A549 (cell line): ENCODE results near the gene THOC5. TPM values are rescaled to one million over a fixed set of nuclear protein-coding genes. Genes with fewer than 3 reads are reported as not detected.

Experiments
- ATAC-seq, 2 experiments: fragments of 200-7000 bp in 1 of 2; fragments of >200 bp in 1 of 2; cut with Nextera tagmentation in 1 of 2; cut with Tn5 transposase in 1 of 2; 3 replicates each; pipeline versions ENCODE4 v1.8.0 to v1.9.1; 2018 to 2020; ENCODE audit warnings: mild to moderate bottlenecking in 1 of 2, moderate library complexity in 1 of 2
- CTCF ChIA-PET: fragments of 300-600 bp; sonication (Branson Sonifier 250); formaldehyde crosslinking; extraction: SDS; loops from one replicate; lab custom pipeline; 2021; ENCODE audit warnings: antibody characterized with exemption, inconsistent platforms; lab: Yijun Ruan, JAX
- POLR2A ChIA-PET: fragments of 350-600 bp; formaldehyde crosslinking; extraction: SDS; loops from one replicate; lab custom pipeline; 2021; ENCODE audit warnings: antibody characterized with exemption, inconsistent platforms; lab: Yijun Ruan, JAX
- DNase-seq, 2 experiments: peaks; one replicate each; pipeline versions ENCODE4 v3.0.0 to v3.0.0-alpha.2; 2011 to 2016; ENCODE audit warnings: low read depth in 1 of 2, low spot score in 1 of 2
- FAIRE-seq: peaks from 2 replicates; lab custom pipeline; 2011; peaks lifted over from hg19 to GRCh38; lab: Jason Lieb, UNC
- H3K27ac ChIP-seq, 2 experiments: fragments of >200 bp; sonication (Bioruptor Twin); formaldehyde crosslinking; 3 replicates each; pipeline ENCODE4 v1.5.1; 2016 to 2017
- H3K4me1 ChIP-seq: fragments of >200 bp; sonication (Bioruptor Twin); formaldehyde crosslinking; 3 replicates; pipeline ENCODE4 v1.6.1; 2016
- H3K4me2 ChIP-seq: fragments of >200 bp; sonication (Bioruptor Twin); formaldehyde crosslinking; 3 replicates; pipeline ENCODE4 v1.6.1; 2016
- H3K4me3 ChIP-seq: fragments of >200 bp; sonication (Bioruptor Twin); formaldehyde crosslinking; 3 replicates; pipeline ENCODE4 v1.5.1; 2016
- H3K9me3 ChIP-seq: fragments of >200 bp; sonication (Bioruptor Twin); formaldehyde crosslinking; 3 replicates; pipeline ENCODE4 v1.6.1; 2016
- ATOH8 ChIP-seq: fragments of 250-450 bp; sonication (Bioruptor Pico); IDR thresholded peaks from 2 replicates; pipeline ENCODE4 v1.5.0; 2020; ENCODE audit warnings: low read depth, mild to moderate bottlenecking, moderate library complexity
- BCL3 ChIP-seq: fragments of >200 bp; sonication (Bioruptor Twin); formaldehyde crosslinking; IDR thresholded peaks from 3 replicates; pipeline ENCODE4 v1.6.1; 2016
- BHLHE40 ChIP-seq: IDR thresholded peaks from 2 replicates; pipeline ENCODE4 v1.6.1; 2012; ENCODE audit warnings: low read depth, low read length, inconsistent platforms
- CBX8 ChIP-seq: fragments of 200-600 bp; sonication (generic); IDR thresholded peaks from 2 replicates; pipeline ENCODE4 v1.6.1; 2016
- CTCF ChIP-seq: fragments of >200 bp; sonication (Bioruptor Twin); formaldehyde crosslinking; IDR thresholded peaks from 3 replicates; pipeline ENCODE4 v1.5.1; 2016
- EHMT2 ChIP-seq: fragments of 200-600 bp; sonication (generic); IDR thresholded peaks from 2 replicates; pipeline ENCODE4 v1.6.1; 2016; ENCODE audit warnings: antibody characterized with exemption, low read depth, mild to moderate bottlenecking, moderate library complexity
- ELK1 ChIP-seq: fragments of 150-350 bp; IDR thresholded peaks from 2 replicates; pipeline ENCODE4 v1.6.1; 2014; ENCODE audit warnings: low read depth, mild to moderate bottlenecking, low read length
- EP300 ChIP-seq, 2 experiments: fragments of >200 bp; sonication (Bioruptor Twin); formaldehyde crosslinking; IDR thresholded peaks; 2 replicates in 1 of 2; 3 replicates in 1 of 2; pipeline ENCODE4 v1.6.1; 2016 to 2017
- ESRRA ChIP-seq: fragments of 150-350 bp; IDR thresholded peaks from 2 replicates; pipeline ENCODE4 v1.6.1; 2014; ENCODE audit warnings: mild to moderate bottlenecking, low read length, borderline replicate concordance
- FOSL2 ChIP-seq, 2 experiments: fragments of 450-650 bp in 1 of 2; fragments of >200 bp in 1 of 2; sonication (Bioruptor Twin) in 1 of 2; formaldehyde crosslinking; IDR thresholded peaks; 2 replicates each; pipeline versions ENCODE4 v1.5.0 to v1.6.1; 2016 to 2020; ENCODE audit warnings: mild to moderate bottlenecking in 1 of 2, moderate library complexity in 1 of 2
- FOXS1 ChIP-seq: fragments of 250-450 bp; sonication (Bioruptor Pico); IDR thresholded peaks from 2 replicates; pipeline ENCODE4 v1.5.0; 2020; ENCODE audit warnings: mild to moderate bottlenecking, moderate library complexity
- GATA3 ChIP-seq: IDR thresholded peaks from 2 replicates; pipeline ENCODE4 v1.6.1; 2012; ENCODE audit warnings: borderline replicate concordance
- HEYL ChIP-seq: fragments of 250-450 bp; sonication (Bioruptor Pico); IDR thresholded peaks from 2 replicates; pipeline ENCODE4 v1.8.0; 2021; ENCODE audit warnings: mild to moderate bottlenecking, moderate library complexity
- HOXA7 ChIP-seq: fragments of 250-450 bp; sonication (Bioruptor Pico); IDR thresholded peaks from 2 replicates; pipeline ENCODE4 v1.5.0; 2020; ENCODE audit warnings: mild to moderate bottlenecking, moderate library complexity
- HOXB13 ChIP-seq: fragments of 250-450 bp; sonication (Bioruptor Pico); IDR thresholded peaks from 2 replicates; pipeline ENCODE4 v1.5.0; 2020; ENCODE audit warnings: low read depth, mild to moderate bottlenecking, moderate library complexity
- HOXB5 ChIP-seq: fragments of 250-450 bp; sonication (Bioruptor Pico); IDR thresholded peaks from 2 replicates; pipeline ENCODE4 v1.5.0; 2020; ENCODE audit warnings: mild to moderate bottlenecking, moderate library complexity
- JUN ChIP-seq, 2 experiments: fragments of >200 bp; sonication (Bioruptor Twin); formaldehyde crosslinking; IDR thresholded peaks; 2 replicates in 1 of 2; 3 replicates in 1 of 2; pipeline ENCODE4 v1.6.1; 2016 to 2017
- MAFK ChIP-seq: fragments of 450-650 bp; IDR thresholded peaks from 2 replicates; pipeline ENCODE4 v1.6.1; 2014; ENCODE audit not compliant: partially characterized antibody
- NFE2L2 ChIP-seq: fragments of 150-350 bp; conservative IDR thresholded peaks from 2 replicates; pipeline ENCODE4 v1.6.1; 2014; ENCODE audit warnings: low read length
- NPAS2 ChIP-seq: fragments of 250-450 bp; sonication (Bioruptor Pico); IDR thresholded peaks from 2 replicates; pipeline ENCODE4 v1.8.0; 2022; ENCODE audit warnings: mild to moderate bottlenecking, moderate library complexity, borderline replicate concordance
- POLR2A ChIP-seq: IDR thresholded peaks from 2 replicates; pipeline ENCODE4 v1.6.1; 2012; ENCODE audit warnings: mild to moderate bottlenecking, low read length
- RFX5 ChIP-seq: fragments of 450-650 bp; IDR thresholded peaks from 2 replicates; pipeline ENCODE4 v1.7.1; 2014; ENCODE audit warnings: antibody characterized with exemption, mild to moderate bottlenecking, moderate library complexity
- RNF2 ChIP-seq: fragments of 200-600 bp; sonication (generic); IDR thresholded peaks from 2 replicates; pipeline ENCODE4 v1.6.1; 2016; ENCODE audit warnings: low read depth, mild to moderate bottlenecking, antibody characterized with exemption, moderate library complexity, borderline replicate concordance
- SMC3 ChIP-seq: fragments of >200 bp; sonication (Bioruptor Twin); formaldehyde crosslinking; IDR thresholded peaks from 3 replicates; pipeline ENCODE4 v1.6.1; 2018; ENCODE audit warnings: inconsistent platforms
- ZC3H11A ChIP-seq: fragments of 450-650 bp; IDR thresholded peaks from 2 replicates; pipeline ENCODE4 v1.6.1; 2014; ENCODE audit warnings: antibody characterized with exemption, mild to moderate bottlenecking
- ZFP36 ChIP-seq: fragments of 450-650 bp; IDR thresholded peaks from 2 replicates; pipeline ENCODE4 v1.6.1; 2014; ENCODE audit warnings: borderline replicate concordance; ENCODE audit not compliant: partially characterized antibody
- WGBS: methylation state at CpG from one replicate; pipeline ENCODE4 v1.1.6; 2017; ENCODE audit errors: missing lambda C conversion rate; 5-methylcytosine and 5-hydroxymethylcytosine counted together
- polyA plus RNA-seq, 4 experiments: library from polyadenylated mRNA; depleted of rRNA in 3 of 4; stranded (reverse); fragments of >200 nt; fragmentation: RNase III in 1 of 4; extraction: RNeasy Plus Mini Kit Qiagen cat#74134 plus additional on column Dnase treatment in 1 of 4; gene quantifications; 2 replicates in 3 of 4; 3 replicates in 1 of 4; pipeline ENCODE4 v1.2.3, GENCODE V29; 2011 to 2017
- TF ChIP-seq, protein P1 (sequence below): fragments of >200 bp; sonication (Bioruptor Twin); formaldehyde crosslinking; IDR thresholded peaks from 2 replicates; pipeline ENCODE4 v1.6.1; 2016
- TF ChIP-seq, protein P2 (sequence below): IDR thresholded peaks from 2 replicates; pipeline ENCODE4 v1.6.1; 2012

THOC5 gene
- polyA plus RNA-seq, 2 of the 4 experiments (the other 2 are of a cell fraction), result 24.1 to 43.3 TPM

DNA sequence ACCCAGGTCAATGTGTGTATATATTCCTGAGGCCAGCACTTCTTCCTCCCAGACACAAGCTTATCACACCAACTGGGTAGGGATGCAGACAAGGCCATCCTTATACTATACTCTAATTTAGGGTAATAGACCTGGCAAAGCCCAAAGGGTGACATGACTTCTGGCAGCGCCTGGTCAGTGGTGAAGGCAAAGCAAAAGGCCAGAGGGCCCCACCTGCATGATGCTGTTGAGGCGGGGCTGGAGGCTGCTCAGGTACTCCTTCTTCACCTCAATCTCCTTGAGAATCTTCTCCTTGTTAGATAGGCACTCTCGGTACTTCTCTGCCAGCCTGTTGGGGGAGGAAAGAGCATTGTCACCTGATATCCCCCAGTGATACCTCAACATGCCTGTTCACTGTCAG lies 17.1 kb downstream of the THOC5 start:
- FAIRE-seq (no peak), ATAC-seq (no peak), DNase-seq (no peak)
- Histone ChIP-seq H3K4me1 (no peaks in the 10 kb centered on the region), H3K27ac (no peak overlapping the region), H3K4me3 (no peak overlapping the region), H3K9me3 (no peaks in the 10 kb centered on the region), H3K4me2 (no peak overlapping the region)
- ChIA-PET POLR2A (no interaction called here), CTCF (no interaction called here)
- TF ChIP-seq ESRRA (no peak), ELK1 (no peak), MAFK (no peak), RFX5 (no peak), FOXS1 (CRISPR knock-in tag) (no peak), FOSL2 (IDR thresholded peaks at IDR 0.05) (no peak), FOSL2 (CRISPR knock-in tag; IDR thresholded peaks at IDR 0.05) (no peak), BCL3 (no peak), HOXA7 (CRISPR knock-in tag) (no peak), RNF2 (no peak), CBX8 (no peak), EP300 (IDR thresholded peaks at IDR 0.05) (no peak), ATOH8 (CRISPR knock-in tag) (no peak), GATA3 (no peak), HEYL (no peak), BHLHE40 (no peak)
- WGBS, result 97% methylated on average over 3 of the region's 3 CpGs

DNA sequence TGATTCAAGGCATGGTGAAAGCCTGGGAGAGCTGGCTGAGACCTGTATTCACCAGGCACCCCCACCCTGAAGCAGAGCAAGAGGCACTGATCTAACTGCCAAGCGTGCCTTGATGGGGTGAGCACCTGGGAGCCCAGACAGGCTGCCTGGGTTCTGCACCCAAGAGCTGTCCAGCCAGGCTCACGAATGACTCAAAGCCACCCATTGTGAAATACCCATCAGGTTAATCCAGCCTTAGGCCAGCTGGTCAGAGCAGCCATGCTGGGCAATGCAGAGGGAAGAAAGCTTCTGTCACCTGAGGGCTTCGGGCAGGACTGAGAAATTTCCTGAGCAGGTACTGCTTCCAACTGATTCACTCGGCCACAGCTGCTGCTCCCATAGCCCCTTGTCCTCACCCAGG lies 22.1 kb downstream of the THOC5 start:
- DNase-seq (no peak), ATAC-seq (no peak), FAIRE-seq (no peak)
- Histone ChIP-seq H3K4me2 (no peak overlapping the region), H3K9me3 (no peaks in the 10 kb centered on the region), H3K4me1 (no peaks in the 10 kb centered on the region), H3K4me3 (no peak overlapping the region), H3K27ac (no peak overlapping the region)
- CTCF ChIA-PET, result interaction anchor here (1.0 to 1.8 kb wide), 4 partner anchors 19 to 136 kb away, joined by 3 to 5 read pairs (median 4); no protein-coding TSS in a partner anchor
- POLR2A ChIA-PET, result no interaction called here
- 89% methylated on average over 4 of the region's 4 CpGs for WGBS
- TF ChIP-seq HEYL (no peak), NPAS2 (CRISPR knock-in tag) (no peak), EHMT2 (no peak)
- TF ChIP-seq, protein P1, sequence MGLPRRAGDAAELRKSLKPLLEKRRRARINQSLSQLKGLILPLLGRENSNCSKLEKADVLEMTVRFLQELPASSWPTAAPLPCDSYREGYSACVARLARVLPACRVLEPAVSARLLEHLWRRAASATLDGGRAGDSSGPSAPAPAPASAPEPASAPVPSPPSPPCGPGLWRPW, result no peak

DNA sequence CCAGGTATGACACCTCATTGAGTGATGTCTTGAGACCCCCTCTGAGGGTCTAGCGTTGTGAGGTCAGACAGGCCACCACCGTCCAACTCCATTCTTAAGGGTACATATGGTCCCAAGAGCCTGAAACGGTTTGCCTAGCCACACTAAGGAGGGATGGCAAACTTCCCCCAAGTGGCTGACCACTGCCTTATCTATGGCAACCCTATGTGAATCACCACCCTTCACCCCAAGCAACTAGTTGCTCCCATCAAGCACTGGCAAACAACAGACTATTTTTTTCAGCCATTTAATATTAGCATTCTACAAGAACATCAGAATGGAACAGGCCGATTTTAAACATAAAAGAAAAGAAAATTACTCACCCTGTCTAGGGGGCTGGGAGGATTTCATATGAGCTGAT lies 22.8 kb downstream of the THOC5 start:
- POLR2A ChIA-PET, result no interaction called here
- Histone ChIP-seq H3K4me3 (no peak overlapping the region), H3K27ac (no peak overlapping the region), H3K4me2 (no peak overlapping the region), H3K9me3 (no peaks in the 10 kb centered on the region), H3K4me1 (no peaks in the 10 kb centered on the region)
- CTCF ChIA-PET, result interaction anchor here (0.7 to 1.8 kb wide), 4 partner anchors 10 to 135 kb away, joined by 3 to 5 read pairs (median 4); no protein-coding TSS in a partner anchor
- 89% methylated on average over 4 of the region's 4 CpGs for WGBS
- no peak for DNase-seq
- ATAC-seq, result no peak
- no peak for FAIRE-seq
- TF ChIP-seq ZC3H11A (no peak), NFE2L2 (no peak), ELK1 (no peak), MAFK (no peak), HOXB13 (CRISPR knock-in tag) (no peak), RFX5 (no peak), ZFP36 (no peak), CTCF (no peak), HOXB5 (CRISPR knock-in tag) (no peak), JUN (IDR thresholded peaks at IDR 0.05) (no peak), SMC3 (no peak), FOSL2 (IDR thresholded peaks at IDR 0.05) (no peak), FOSL2 (CRISPR knock-in tag; IDR thresholded peaks at IDR 0.05) (no peak), POLR2A (no peak)
- TF ChIP-seq, protein P1, result no peak
- TF ChIP-seq, protein P2, sequence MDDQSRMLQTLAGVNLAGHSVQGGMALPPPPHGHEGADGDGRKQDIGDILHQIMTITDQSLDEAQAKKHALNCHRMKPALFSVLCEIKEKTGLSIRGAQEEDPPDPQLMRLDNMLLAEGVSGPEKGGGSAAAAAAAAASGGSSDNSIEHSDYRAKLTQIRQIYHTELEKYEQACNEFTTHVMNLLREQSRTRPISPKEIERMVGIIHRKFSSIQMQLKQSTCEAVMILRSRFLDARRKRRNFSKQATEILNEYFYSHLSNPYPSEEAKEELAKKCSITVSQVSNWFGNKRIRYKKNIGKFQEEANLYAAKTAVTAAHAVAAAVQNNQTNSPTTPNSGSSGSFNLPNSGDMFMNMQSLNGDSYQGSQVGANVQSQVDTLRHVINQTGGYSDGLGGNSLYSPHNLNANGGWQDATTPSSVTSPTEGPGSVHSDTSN, result no peak
